HG03378 (cell line): ENCODE results near the gene APOLD1.
"Not testable (repeated sequence)": the region's sequence is repeated elsewhere in the genome, so short reads cannot be mapped to it uniquely, and the experiment has no call there.

Experiments
- ATAC-seq: cut with Tn5 transposase; IDR thresholded peaks from one replicate; pipeline ENCODE4 v1.9.1; 2021; ENCODE audit warnings: mild to moderate bottlenecking, moderate library complexity; ENCODE audit not compliant: unreplicated experiment

Gene APOLD1

DNA sequence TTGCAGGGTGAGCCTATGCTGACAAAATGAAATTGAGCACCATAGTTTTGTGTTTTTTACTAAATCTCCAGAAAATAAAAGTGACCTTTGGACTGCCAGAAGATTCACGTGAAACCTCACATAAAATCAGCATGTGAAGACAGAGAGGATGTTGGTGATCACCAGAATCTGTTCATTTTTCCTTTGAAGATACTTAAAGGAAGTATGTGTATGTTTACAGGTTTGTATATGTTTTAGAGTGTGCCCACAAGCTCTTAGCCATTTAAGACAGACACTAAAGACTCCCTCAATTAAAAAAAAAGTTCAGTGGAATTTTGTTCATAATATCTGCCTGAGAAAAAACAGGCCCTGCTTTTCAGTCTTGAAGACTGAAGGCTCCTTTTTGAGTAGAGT is 53.5 kb downstream of the APOLD1 start:
- ATAC-seq, result no peak

DNA sequence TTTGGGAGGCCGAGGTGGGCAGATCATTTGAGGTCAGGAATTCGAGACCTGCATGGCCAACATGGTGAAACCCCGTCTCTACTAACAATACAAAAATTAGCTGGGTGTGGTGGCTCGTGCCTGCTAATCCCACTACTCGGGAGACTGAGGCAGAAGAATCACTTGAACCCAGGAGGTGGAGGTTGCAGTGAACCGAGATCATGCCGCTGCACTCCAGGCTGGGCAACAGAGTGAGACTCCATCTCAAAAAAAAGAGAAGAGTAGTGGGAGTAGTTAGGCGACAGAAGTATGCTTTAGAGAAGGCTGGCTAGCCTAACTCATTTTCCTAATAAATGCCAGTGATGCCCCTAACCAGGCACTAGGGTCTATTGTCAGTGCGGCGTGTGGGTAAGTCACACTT is 54.0 kb downstream of the APOLD1 start:
- ATAC-seq, result not testable (repeated sequence)

DNA sequence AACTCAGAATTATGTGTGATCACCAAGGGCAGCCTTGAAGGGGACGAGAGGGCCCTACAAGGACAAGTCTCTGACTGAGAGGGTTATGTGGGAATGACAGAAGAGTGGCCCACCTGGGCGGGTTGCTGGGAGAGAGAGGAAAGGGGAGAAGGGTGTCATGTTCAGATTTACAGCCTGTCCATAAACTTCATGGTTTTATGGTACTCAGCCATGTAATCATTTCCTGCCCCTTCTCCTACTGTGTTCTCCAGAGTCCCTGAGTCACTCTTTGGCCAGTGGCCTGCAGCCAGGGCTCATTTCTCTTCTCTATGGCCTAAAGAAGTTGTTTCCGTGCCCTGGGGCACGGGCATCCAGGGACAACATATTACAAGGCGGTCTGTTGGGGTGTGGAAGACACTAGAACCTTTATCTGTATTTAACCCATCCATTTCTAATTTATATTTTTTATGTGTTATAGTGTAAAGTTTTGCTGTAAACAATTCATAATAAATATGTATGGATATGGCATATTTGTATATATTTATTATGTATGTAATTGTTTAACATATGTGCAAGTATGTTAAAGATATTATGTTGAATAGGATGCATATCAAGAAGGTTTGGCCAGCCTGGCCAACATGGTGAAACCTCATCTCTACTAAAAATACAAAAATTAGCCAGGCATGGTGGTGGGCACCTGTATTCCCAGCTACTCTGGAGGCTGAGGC is 54.6 kb downstream of the APOLD1 start:
- ATAC-seq, result no peak

- no peak for ATAC-seq
Observed at GRCh38 chr12:12840580-12840899, 55.1 kb downstream of the APOLD1 start.
